K562 (cell line): ENCODE measurements around the gene JPT1. TPM values are rescaled to one million over a fixed set of nuclear protein-coding genes. Genes with fewer than 3 reads are reported as not detected.
A peak's percentile ranks its signal among the peaks of the same experiment; 100 is the strongest.

ENCODE experiments used
- CHD7 ChIP-seq: fragments of 200-600 bp; sonication (generic); IDR thresholded peaks from one replicate; pipeline ENCODE4 v1.6.1; 2012; ENCODE audit warnings: mild to moderate bottlenecking, low read depth, low read length, inconsistent platforms
- E2F4 ChIP-seq: sonication (generic); formaldehyde crosslinking; IDR thresholded peaks from 2 replicates; pipeline ENCODE4 v1.8.0; 2022; ENCODE audit warnings: mild to moderate bottlenecking, low read depth, missing genetic modification reagents
- EP300 ChIP-seq: IDR thresholded peaks from 2 replicates; pipeline ENCODE4 v1.6.1; 2012; ENCODE audit warnings: low read length, improper control_type of control experiment
- NBN ChIP-seq: fragments of 450-650 bp; IDR thresholded peaks from 2 replicates; pipeline ENCODE4 v1.6.1; 2016; ENCODE audit warnings: low read depth, mild to moderate bottlenecking
- PHB ChIP-seq: fragments of 250-450 bp; sonication (Bioruptor Pico); IDR thresholded peaks from 2 replicates; pipeline ENCODE4 v1.5.0; 2021
- RAD21 ChIP-seq, 2 experiments: fragments of 250-450 bp in 1 of 2; fragments of 450-650 bp in 1 of 2; sonication (Bioruptor Pico) in 1 of 2; formaldehyde crosslinking in 1 of 2; IDR thresholded peaks in 1 of 2; conservative IDR thresholded peaks in 1 of 2; 2 replicates each; pipeline versions ENCODE4 v1.4.0 to v1.8.0; 2020 to 2022; ENCODE audit warnings: mild to moderate bottlenecking in 2 of 2, moderate library complexity in 1 of 2
- RHOXF2B ChIP-seq: fragments of 250-450 bp; sonication (Bioruptor Pico); conservative IDR thresholded peaks from 2 replicates; pipeline ENCODE4 v1.5.1; 2021
- WHSC1 ChIP-seq: IDR thresholded peaks from one replicate; pipeline ENCODE4 v1.6.1; 2012; ENCODE audit warnings: low read length, control low read depth, inconsistent platforms
- ZBTB1 ChIP-seq: sonication (generic); formaldehyde crosslinking; IDR thresholded peaks from 2 replicates; pipeline ENCODE4 v1.8.1; 2023; ENCODE audit warnings: missing genetic modification reagents, low read depth, mild to moderate bottlenecking, borderline replicate concordance
- ZBTB7A ChIP-seq: IDR thresholded peaks from 2 replicates; pipeline ENCODE4 v1.6.1; 2011; ENCODE audit warnings: low read depth, mild to moderate bottlenecking, low read length, moderate library complexity, borderline replicate concordance; ENCODE audit not compliant: control insufficient read depth
- ZC3H4 ChIP-seq: sonication (generic); formaldehyde crosslinking; IDR thresholded peaks from 2 replicates; pipeline ENCODE4 v1.9.0; 2021; ENCODE audit warnings: missing genetic modification reagents, borderline replicate concordance
- ZNF354B ChIP-seq: fragments of 250-450 bp; sonication (Bioruptor Pico); IDR thresholded peaks from 2 replicates; pipeline ENCODE4 v1.4.0; 2020
- ZNF436 ChIP-seq: fragments of 250-450, 450-650 bp; sonication (Bioruptor Pico); formaldehyde crosslinking; IDR thresholded peaks from 2 replicates; pipeline ENCODE4 v1.7.0; 2020; ENCODE audit warnings: mild to moderate bottlenecking
- polyA plus RNA-seq, 8 experiments: library from polyadenylated mRNA; depleted of rRNA in 4 of 8; stranded (reverse) in 5 of 8; unstranded in 3 of 8; fragments of >200 nt; fragmentation: Nextera tagmentation in 2 of 8; fragmentation: Illumina TruSeq in 1 of 8; extraction: Ambion mirVana in 2 of 8; extraction: Trizol in 1 of 8; gene quantifications; 2 replicates each; pipeline versions ENCODE4 v1.2.1 to v1.2.3, GENCODE V29; 2011 to 2014; ENCODE audit warnings: inconsistent platforms in 1 of 8, missing spikeins in 1 of 8
- total RNA-seq, 7 experiments: library from RNA; depleted of rRNA in 6 of 7; stranded (reverse); fragments of >200 nt in 6 of 7; fragmentation: Illumina TruSeq in 2 of 7; extraction: Trizol in 2 of 7; gene quantifications; 2 replicates each; pipeline versions ENCODE4 v1.2.1 to v1.2.3, GENCODE V29; 2011 to 2021; ENCODE audit warnings: low replicate concordance in 1 of 7
- TF ChIP-seq, protein P1 (sequence below): fragments of 250-450 bp; sonication (Bioruptor Pico); IDR thresholded peaks from 2 replicates; pipeline ENCODE4 v1.6.1; 2021; ENCODE audit warnings: mild to moderate bottlenecking

The JPT1 gene
- total and polyA plus RNA-seq, 9 of the 15 experiments (the other 6 are each of a cell fraction or from before 2014, with no cell fraction given), result 56.7 to 292 (median 144) TPM

- no peak for TF ChIP-seq CHD7
- TF ChIP-seq NBN, result no peak; the same call in 1 of the 2 replicates
- TF ChIP-seq ZBTB1, result no peak
- no peak for TF ChIP-seq ZNF354B (CRISPR knock-in tag)
- TF ChIP-seq, protein P1, sequence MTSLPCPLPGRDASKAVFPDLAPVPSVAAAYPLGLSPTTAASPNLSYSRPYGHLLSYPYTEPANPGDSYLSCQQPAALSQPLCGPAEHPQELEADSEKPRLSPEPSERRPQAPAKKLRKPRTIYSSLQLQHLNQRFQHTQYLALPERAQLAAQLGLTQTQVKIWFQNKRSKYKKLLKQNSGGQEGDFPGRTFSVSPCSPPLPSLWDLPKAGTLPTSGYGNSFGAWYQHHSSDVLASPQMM (CRISPR knock-in tag), result no peak
- TF ChIP-seq WHSC1, result no peak
- TF ChIP-seq ZNF436 (CRISPR knock-in tag), result no peak
- no peak for TF ChIP-seq PHB (CRISPR knock-in tag)
- no peak for TF ChIP-seq RHOXF2B
- no peak for TF ChIP-seq ZC3H4 (CRISPR knock-in tag)
- TF ChIP-seq ZBTB7A, result no peak
- TF ChIP-seq EP300, result peak; percentile 88
- no peak for TF ChIP-seq E2F4 (CRISPR knock-in tag)
- peak in 1 of 2 experiments; percentile 16; a peak in 1 of 4 replicates for TF ChIP-seq RAD21 (CRISPR knock-in tag; conservative IDR thresholded peaks at IDR 0.05 in 1 of 2, IDR thresholded peaks at IDR 0.05 in 1 of 2)
Observed at GRCh38 chr17:75124041-75124818, 30.1 kb downstream of the JPT1 start (continued).
